DND-41 (cell line): ENCODE data around the gene OR13H1.

Experiments
- CTCF ChIP-seq: IDR thresholded peaks from 2 replicates; pipeline ENCODE4 v1.5.1; 2012; ENCODE audit warnings: borderline replicate concordance, low read length, moderate library complexity, mild to moderate bottlenecking; ENCODE audit not compliant: poor library complexity, severe bottlenecking; ENCODE audit errors: extremely low read depth
- EZH2 ChIP-seq: IDR thresholded peaks from 3 replicates; pipeline ENCODE4 v1.6.1; 2012; ENCODE audit warnings: borderline replicate concordance, low read depth, mild to moderate bottlenecking, moderate library complexity, low read length, inconsistent platforms; ENCODE audit not compliant: severe bottlenecking

GRCh38 chrX:131513159-131513914 is 30.5 kb upstream of the OR13H1 start:
- TF ChIP-seq CTCF (no peak), EZH2 (no peak)
